Panc1 (cell line): Measurements from ENCODE around the gene CTNNBIP1.

Experiments
- CTCF ChIP-seq: fragments of 450-650 bp; IDR thresholded peaks from 2 replicates; pipeline ENCODE4 v1.5.1; 2017; ENCODE audit warnings: mild to moderate bottlenecking
- POLR2AphosphoS5 ChIP-seq: IDR thresholded peaks from 2 replicates; pipeline ENCODE4 v1.6.1; 2012; ENCODE audit warnings: mild to moderate bottlenecking, low read depth, low read length, moderate library complexity
- SIN3A ChIP-seq: IDR thresholded peaks from 2 replicates; pipeline ENCODE4 v1.6.1; 2012; ENCODE audit warnings: low read depth, mild to moderate bottlenecking, low read length, moderate library complexity, borderline replicate concordance; ENCODE audit not compliant: insufficient read depth
- TF ChIP-seq, protein P1 (sequence below), 2 experiments: IDR thresholded peaks; 2 replicates each; pipeline ENCODE4 v1.6.1; 2011 to 2012; ENCODE audit warnings: low read depth in 2 of 2, control low read depth in 1 of 2, low read length in 1 of 2, mild to moderate bottlenecking in 1 of 2, moderate library complexity in 1 of 2; ENCODE audit not compliant: insufficient read depth in 1 of 2

GRCh38 chr1:9843576-9843945, 66.5 kb downstream of the CTNNBIP1 start:
- TF ChIP-seq CTCF, result no peak
- TF ChIP-seq POLR2AphosphoS5, result no peak
- no peak for TF ChIP-seq SIN3A
- TF ChIP-seq, protein P1, sequence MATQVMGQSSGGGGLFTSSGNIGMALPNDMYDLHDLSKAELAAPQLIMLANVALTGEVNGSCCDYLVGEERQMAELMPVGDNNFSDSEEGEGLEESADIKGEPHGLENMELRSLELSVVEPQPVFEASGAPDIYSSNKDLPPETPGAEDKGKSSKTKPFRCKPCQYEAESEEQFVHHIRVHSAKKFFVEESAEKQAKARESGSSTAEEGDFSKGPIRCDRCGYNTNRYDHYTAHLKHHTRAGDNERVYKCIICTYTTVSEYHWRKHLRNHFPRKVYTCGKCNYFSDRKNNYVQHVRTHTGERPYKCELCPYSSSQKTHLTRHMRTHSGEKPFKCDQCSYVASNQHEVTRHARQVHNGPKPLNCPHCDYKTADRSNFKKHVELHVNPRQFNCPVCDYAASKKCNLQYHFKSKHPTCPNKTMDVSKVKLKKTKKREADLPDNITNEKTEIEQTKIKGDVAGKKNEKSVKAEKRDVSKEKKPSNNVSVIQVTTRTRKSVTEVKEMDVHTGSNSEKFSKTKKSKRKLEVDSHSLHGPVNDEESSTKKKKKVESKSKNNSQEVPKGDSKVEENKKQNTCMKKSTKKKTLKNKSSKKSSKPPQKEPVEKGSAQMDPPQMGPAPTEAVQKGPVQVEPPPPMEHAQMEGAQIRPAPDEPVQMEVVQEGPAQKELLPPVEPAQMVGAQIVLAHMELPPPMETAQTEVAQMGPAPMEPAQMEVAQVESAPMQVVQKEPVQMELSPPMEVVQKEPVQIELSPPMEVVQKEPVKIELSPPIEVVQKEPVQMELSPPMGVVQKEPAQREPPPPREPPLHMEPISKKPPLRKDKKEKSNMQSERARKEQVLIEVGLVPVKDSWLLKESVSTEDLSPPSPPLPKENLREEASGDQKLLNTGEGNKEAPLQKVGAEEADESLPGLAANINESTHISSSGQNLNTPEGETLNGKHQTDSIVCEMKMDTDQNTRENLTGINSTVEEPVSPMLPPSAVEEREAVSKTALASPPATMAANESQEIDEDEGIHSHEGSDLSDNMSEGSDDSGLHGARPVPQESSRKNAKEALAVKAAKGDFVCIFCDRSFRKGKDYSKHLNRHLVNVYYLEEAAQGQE (IDR thresholded peaks at IDR 0.05; ENCODE audit: insufficient read depth in 1 of 2, low read depth in 2 of 2, low read length in 1 of 2), result no peak
